Nephron (organoid): ENCODE data around the gene DNAAF5.
A peak's percentile ranks its signal among the peaks of the same experiment; 100 is the strongest.

Source experiments
- H3K27ac Mint-ChIP-seq, 3 experiments: 2 replicates each; pipeline ENCODE4 v1.8.0; 2020; ENCODE audit warnings: mixed read lengths in 3 of 3, mild to moderate bottlenecking in 2 of 3, moderate library complexity in 1 of 3
- H3K27me3 Mint-ChIP-seq: 2 replicates; pipeline ENCODE4 v1.8.0; 2021; ENCODE audit warnings: low read depth, mild to moderate bottlenecking, moderate library complexity, mixed read lengths
- H3K36me3 Mint-ChIP-seq: 2 replicates; pipeline ENCODE4 v1.8.0; 2020; ENCODE audit warnings: low read depth, mixed read lengths
- H3K4me1 Mint-ChIP-seq: 2 replicates; pipeline ENCODE4 v1.8.0; 2020; ENCODE audit warnings: mixed read lengths
- H3K4me3 Mint-ChIP-seq, 3 experiments: 2 replicates each; pipeline ENCODE4 v1.8.0; 2020; ENCODE audit warnings: mild to moderate bottlenecking in 3 of 3, mixed read lengths in 3 of 3, moderate library complexity in 2 of 3
- H3K9me3 Mint-ChIP-seq: 2 replicates; pipeline ENCODE4 v1.8.0; 2020; ENCODE audit warnings: mixed read lengths
- CTCF ChIP-seq, 3 experiments: fragments of 200-600 bp; sonication (generic); IDR thresholded peaks; one replicate each; pipeline ENCODE4 v1.5.0; 2021; ENCODE audit warnings: antibody characterized with exemption in 3 of 3; ENCODE audit not compliant: unreplicated experiment in 3 of 3

DNAAF5 gene

DNA sequence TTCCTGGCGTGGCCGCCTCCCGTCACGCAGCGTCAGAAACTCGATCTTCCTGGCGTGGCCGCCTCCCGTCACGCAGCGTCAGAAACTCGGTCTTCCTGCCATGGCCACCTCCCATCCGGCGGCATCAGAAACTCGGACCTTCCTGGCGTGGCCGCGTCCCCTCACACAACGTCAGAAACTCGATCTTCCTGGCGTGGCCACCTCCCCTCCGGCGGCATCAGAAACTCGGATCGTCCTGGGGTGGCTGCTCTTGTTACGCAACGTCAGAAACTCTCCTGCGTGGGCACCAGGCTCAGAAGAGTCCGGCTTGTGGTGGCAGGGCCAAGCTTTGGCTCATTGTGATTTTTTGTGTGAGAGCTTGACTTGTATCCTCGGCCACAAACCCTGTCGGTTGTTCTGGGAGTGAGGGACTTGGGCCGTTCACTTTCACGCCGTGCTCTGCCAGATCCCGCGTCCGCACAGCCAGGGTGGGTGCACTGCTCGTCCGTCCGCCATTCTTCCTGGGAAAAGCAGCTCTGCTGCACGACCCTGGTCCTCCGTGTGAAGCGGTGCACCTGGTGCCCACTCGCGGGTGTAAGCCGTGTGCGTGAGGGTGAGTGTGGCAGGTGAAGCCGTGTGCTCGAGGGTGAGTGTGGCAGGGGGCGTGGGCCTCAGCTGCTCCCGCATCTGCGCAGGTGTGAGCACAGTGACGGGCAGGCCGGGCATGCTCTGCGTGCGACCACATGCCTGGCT, 56.4 kb downstream of the DNAAF5 start:
- Mint-ChIP-seq H3K36me3 (peaks cover 61% of the 10 kb centered on the region), H3K27ac (no peak overlapping the region), H3K4me3 (no peak overlapping the region), H3K27me3 (no peaks in the 10 kb centered on the region), H3K4me1 (peaks cover 7% of the 10 kb centered on the region), H3K9me3 (no peaks in the 10 kb centered on the region)
- TF ChIP-seq CTCF (IDR thresholded peaks at IDR 0.05; ENCODE audit: unreplicated experiment in 3 of 3) = no peak

DNA sequence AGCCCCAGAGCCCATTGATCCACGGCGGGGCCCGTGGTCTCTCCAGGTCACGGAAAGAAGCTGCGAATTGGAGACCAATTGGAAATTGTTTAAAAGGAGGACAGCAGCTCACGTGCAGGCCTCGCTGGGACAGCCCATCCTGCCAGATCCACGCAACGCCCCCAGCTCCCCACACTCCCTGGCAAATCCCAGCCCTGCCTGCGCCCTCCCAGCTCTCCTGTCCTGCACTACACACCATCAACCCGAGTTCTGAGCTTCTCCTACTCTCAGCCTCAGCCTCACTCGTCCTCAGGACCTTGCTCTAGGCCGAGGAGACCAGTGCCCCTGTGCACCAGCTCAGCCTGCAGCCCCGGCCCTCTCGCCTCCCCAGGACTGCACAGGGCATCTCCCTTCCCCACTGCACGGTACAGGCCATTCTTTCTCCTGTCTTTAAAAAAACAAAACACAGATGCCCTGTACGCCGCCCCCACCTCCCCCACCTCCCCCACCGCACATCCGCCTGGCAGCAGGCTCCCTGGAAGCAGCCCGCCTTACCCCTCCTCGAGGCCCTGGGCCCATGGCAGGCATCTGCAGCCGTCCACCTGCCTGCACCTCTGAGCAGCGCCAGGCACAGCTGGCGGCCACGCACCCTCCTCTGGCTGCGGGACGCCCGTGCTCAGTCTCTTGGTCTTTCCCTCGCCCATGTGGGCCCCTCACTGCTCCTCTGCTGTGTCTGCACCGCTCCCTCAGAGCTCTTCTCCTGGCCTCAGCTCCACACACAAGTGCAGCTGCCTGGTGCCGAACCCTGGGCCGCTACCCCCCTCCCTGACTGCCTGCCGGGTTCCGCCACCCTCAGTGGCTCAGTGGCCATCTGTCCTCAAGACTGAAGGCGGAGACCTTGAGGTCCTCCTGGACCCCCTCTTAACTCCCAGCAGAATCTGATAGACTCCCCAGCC, 57.3 kb downstream of the DNAAF5 start:
- Mint-ChIP-seq H3K27ac (no peak overlapping the region), H3K27me3 (no peaks in the 10 kb centered on the region), H3K4me1 (peaks cover 7% of the 10 kb centered on the region), H3K4me3 (no peak overlapping the region), H3K9me3 (no peaks in the 10 kb centered on the region), H3K36me3 (peaks cover 68% of the 10 kb centered on the region)
- no peak for TF ChIP-seq CTCF (IDR thresholded peaks at IDR 0.05; ENCODE audit: unreplicated experiment in 3 of 3)

- no peaks in the 10 kb centered on the region for H3K27me3 Mint-ChIP-seq
- H3K4me3 Mint-ChIP-seq = no peak overlapping the region
- H3K27ac Mint-ChIP-seq = no peak overlapping the region
- no peaks in the 10 kb centered on the region for H3K9me3 Mint-ChIP-seq
- H3K4me1 Mint-ChIP-seq = peaks cover 7% of the 10 kb centered on the region
- TF ChIP-seq CTCF (IDR thresholded peaks at IDR 0.05; ENCODE audit: unreplicated experiment in 3 of 3) = no peak
- peaks cover 74% of the 10 kb centered on the region for H3K36me3 Mint-ChIP-seq
Observed at GRCh38 chr7:784971-785370, 58.5 kb downstream of the DNAAF5 start.

GRCh38 chr7:785416-785815, 58.9 kb downstream of the DNAAF5 start:
- peaks cover 7% of the 10 kb centered on the region for H3K4me1 Mint-ChIP-seq
- H3K4me3 Mint-ChIP-seq = no peak overlapping the region
- H3K27me3 Mint-ChIP-seq = no peaks in the 10 kb centered on the region
- H3K36me3 Mint-ChIP-seq = peaks cover 76% of the 10 kb centered on the region
- no peak for TF ChIP-seq CTCF (IDR thresholded peaks at IDR 0.05; ENCODE audit: unreplicated experiment in 3 of 3)
- no peak overlapping the region for H3K27ac Mint-ChIP-seq
- no peaks in the 10 kb centered on the region for H3K9me3 Mint-ChIP-seq

- Mint-ChIP-seq H3K4me3 (no peak overlapping the region), H3K27ac (no peak overlapping the region), H3K27me3 (no peaks in the 10 kb centered on the region), H3K36me3 (peaks cover 65% of the 10 kb centered on the region), H3K4me1 (no peaks in the 10 kb centered on the region), H3K9me3 (no peaks in the 10 kb centered on the region)
- peak; percentile 69 to 72 (median 70) for TF ChIP-seq CTCF (IDR thresholded peaks at IDR 0.05; ENCODE audit: unreplicated experiment in 3 of 3)
Observed at GRCh38 chr7:786472-787255, 60.2 kb downstream of the DNAAF5 start.
